ENCODE results near the gene CDKN1A. TPM values are rescaled to one million over a fixed set of nuclear protein-coding genes. Genes with fewer than 3 reads are reported as not detected.
A peak's percentile ranks its signal among the peaks of the same experiment; 100 is the strongest.

Gene CDKN1A
- total RNA-seq, 1 donor from 2014 or later: 45.3 TPM

DNA sequence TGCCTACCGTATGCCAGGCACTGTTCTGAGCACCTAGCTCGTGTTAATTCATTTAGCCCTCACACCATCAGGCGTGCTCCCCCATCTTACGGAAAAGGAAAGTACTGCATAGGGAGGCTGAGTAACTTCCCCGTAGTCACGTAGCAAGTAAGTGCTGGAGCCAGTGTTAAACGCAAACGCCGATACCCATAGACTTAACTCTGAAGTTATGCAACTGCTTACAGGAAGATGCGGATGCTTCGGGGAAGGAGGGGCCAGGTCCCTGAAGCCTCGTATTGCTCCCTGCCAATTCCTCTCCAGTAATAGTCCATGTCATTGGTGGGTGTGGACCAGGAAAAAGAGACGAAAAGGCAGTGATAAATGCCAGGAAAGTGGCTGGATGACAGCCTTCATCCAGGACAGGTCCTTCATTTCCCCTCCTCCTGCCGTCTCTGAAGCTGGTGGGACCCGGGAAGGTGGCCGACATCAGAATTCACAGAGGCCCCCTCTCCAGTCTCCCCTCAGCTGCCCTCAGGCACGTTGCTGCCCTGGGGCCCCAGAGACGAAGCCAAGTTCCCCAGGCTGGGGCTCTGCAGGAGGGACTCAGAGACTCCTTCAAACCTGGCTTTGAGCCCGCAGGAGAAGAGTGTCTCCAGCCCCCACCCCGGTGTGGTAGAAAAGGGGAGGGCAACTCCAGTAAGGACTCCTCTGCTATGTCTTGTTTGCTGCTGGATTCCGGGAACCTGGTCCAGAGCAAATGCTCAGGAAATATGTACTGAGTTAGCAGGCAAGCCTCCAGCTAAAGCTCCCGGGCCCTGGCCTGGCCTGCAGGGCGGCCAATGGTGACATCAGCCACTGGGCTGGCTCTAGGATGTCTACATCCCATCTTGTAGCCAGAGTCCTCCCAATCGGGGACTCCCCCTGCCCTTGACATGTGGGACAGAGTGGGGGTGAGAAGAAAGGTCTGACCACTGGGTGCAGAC is 56.9 kb downstream of the CDKN1A start:
- intact Hi-C loops (cut with micrococcal nuclease): loop anchor here (2.0 kb wide), 1 partner anchor 19 kb away; no protein-coding TSS in a partner anchor
- peak overlapping the region; percentile 64 for H3K27ac Mint-ChIP-seq
- no peak for DNase-seq (ENCODE audit: low spot score)
- no peaks in the 10 kb centered on the region for H3K36me3 Mint-ChIP-seq (ENCODE audit: low read depth)
- H3K4me1 Mint-ChIP-seq (ENCODE audit: low read depth): peaks cover 14% of the 10 kb centered on the region
- no peak overlapping the region for H3K4me3 Mint-ChIP-seq (ENCODE audit: low read depth)
- H3K9me3 Mint-ChIP-seq: no peaks in the 10 kb centered on the region
- no peaks in the 10 kb centered on the region for H3K27me3 Mint-ChIP-seq (ENCODE audit: low read depth)

Other genes with a start within 250 kb of the CDKN1A start
- gene PXT1, start 235.9 kb upstream of the CDKN1A start, total RNA-seq: 0.14 and 0.27 TPM in 2 replicates
- gene KCTD20, start 235.7 kb upstream of the CDKN1A start, total RNA-seq: 51.1 and 54.8 TPM in 2 replicates
- gene STK38, start 131.2 kb upstream of the CDKN1A start, total RNA-seq: 22.9 and 25.0 TPM in 2 replicates
- gene SRSF3, start 84.4 kb upstream of the CDKN1A start, total RNA-seq: 512 and 541 TPM in 2 replicates
- not detected in 2 replicates for gene RAB44, start 19.1 kb downstream of the CDKN1A start, total RNA-seq
- gene CPNE5, start 160.7 kb downstream of the CDKN1A start, total RNA-seq: 2.0 and 2.1 TPM in 2 replicates
- gene PPIL1, start 196.1 kb downstream of the CDKN1A start, total RNA-seq: 52.4 and 54.8 TPM in 2 replicates
- gene C6orf89, start 207.2 kb downstream of the CDKN1A start, total RNA-seq: 28.4 and 29.9 TPM in 2 replicates